BE2C (cell line): ENCODE measurements around the gene IRS2.
"Not testable (repeated sequence)": the region's sequence is repeated elsewhere in the genome, so short reads cannot be mapped to it uniquely, and the experiment has no call there.

Source experiments
- DNase-seq: peaks from one replicate; pipeline ENCODE4 v3.0.0-alpha.2; 2020
- H3K27me3 ChIP-seq: fragments of 250-450 bp; sonication (Bioruptor Pico); 2 replicates; pipeline ENCODE4 v1.5.1; 2020; ENCODE audit warnings: mild to moderate bottlenecking
- H3K36me3 ChIP-seq: fragments of 250-450 bp; sonication (Bioruptor Pico); 2 replicates; pipeline ENCODE4 v1.5.1; 2020; ENCODE audit warnings: mild to moderate bottlenecking
- H3K4me1 ChIP-seq: fragments of 250-450 bp; sonication (Bioruptor Pico); 2 replicates; pipeline ENCODE4 v1.5.1; 2020
- H3K4me3 ChIP-seq: 2 replicates; pipeline ENCODE4 v1.5.1; 2011; ENCODE audit warnings: low read depth, low read length
- H3K9me3 ChIP-seq: fragments of 250-450 bp; sonication (Bioruptor Pico); 2 replicates; pipeline ENCODE4 v1.5.1; 2020
- TF ChIP-seq, protein P1 (sequence below): IDR thresholded peaks from 2 replicates; pipeline ENCODE4 v1.5.1; 2012; ENCODE audit warnings: mild to moderate bottlenecking, low read depth, low read length

Gene IRS2

DNA sequence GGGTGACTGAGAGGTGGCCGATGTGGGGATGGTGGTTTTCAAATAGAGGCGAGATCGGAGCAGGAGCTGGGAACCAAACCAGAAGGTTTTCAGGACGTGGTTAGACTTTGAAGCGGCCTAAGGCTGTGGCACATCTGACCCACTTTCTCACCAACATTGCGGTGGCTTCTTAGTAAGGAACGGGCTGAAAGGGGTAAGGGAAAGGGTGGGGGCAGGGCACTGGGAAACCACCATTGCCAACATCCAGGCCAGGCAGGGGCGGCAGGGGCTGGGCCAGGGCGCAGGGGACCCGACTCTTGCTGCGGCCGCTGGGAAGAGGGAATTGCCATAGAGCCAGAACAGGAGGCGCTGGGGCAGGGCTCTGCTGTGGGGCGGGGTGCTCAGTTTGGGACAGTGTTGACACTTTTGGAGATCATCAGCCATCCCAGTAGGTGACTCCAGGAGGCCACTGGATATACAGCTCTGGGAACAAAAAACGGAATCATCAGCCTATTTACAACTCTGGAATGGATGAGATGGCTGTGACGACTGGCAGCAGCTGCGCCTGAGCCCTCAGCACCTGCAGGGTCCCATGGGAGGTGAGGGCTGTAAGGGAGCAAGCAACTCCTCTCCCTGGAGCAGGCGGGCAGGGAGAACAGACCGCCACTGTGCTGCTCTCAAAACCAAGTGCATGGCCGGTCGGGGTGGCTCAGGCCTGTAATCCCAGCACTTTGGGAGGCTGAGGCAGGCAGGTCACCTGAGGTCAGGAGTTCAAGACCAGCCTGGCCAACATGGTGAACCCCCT lies 52.2 kb downstream of the IRS2 start:
- TF ChIP-seq, protein P1, sequence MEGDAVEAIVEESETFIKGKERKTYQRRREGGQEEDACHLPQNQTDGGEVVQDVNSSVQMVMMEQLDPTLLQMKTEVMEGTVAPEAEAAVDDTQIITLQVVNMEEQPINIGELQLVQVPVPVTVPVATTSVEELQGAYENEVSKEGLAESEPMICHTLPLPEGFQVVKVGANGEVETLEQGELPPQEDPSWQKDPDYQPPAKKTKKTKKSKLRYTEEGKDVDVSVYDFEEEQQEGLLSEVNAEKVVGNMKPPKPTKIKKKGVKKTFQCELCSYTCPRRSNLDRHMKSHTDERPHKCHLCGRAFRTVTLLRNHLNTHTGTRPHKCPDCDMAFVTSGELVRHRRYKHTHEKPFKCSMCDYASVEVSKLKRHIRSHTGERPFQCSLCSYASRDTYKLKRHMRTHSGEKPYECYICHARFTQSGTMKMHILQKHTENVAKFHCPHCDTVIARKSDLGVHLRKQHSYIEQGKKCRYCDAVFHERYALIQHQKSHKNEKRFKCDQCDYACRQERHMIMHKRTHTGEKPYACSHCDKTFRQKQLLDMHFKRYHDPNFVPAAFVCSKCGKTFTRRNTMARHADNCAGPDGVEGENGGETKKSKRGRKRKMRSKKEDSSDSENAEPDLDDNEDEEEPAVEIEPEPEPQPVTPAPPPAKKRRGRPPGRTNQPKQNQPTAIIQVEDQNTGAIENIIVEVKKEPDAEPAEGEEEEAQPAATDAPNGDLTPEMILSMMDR = no peak

DNA sequence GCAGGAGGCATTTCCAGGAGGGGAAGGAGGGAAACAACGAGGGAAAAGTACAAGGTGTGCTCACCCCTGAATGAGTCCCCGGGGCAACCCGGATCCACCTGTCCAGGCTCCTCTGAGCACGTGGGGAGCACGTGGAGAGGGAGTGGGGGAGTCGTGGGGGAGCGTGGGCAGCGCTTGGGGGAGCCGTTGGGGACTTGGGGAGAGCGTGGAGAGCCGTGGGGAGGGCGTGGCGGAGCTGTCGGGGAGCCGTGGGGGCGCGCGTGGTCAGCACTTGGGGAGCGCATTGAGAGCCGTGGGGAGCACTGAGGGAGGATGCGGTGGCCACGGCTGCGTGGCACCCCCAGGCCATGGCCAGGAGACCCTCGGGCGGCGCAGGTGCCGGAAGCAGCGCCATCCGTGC lies 52.8 kb downstream of the IRS2 start:
- Histone ChIP-seq H3K9me3 (no peaks in the 10 kb centered on the region; the same call in 1 of the 2 replicates), H3K4me1 (no peaks in the 10 kb centered on the region), H3K4me3 (no peak overlapping the region), H3K27me3 (no peaks in the 10 kb centered on the region), H3K36me3 (no peaks in the 10 kb centered on the region)
- no peak for DNase-seq
- TF ChIP-seq, protein P1 = no peak

More for the DNA sequence above, 52.2 kb downstream of the IRS2 start:
- no peaks in the 10 kb centered on the region for H3K36me3 ChIP-seq
- H3K9me3 ChIP-seq = no peaks in the 10 kb centered on the region; the same call in 1 of the 2 replicates
- no peaks in the 10 kb centered on the region for H3K27me3 ChIP-seq
- peak; percentile 38 for DNase-seq
- no peak overlapping the region for H3K4me3 ChIP-seq
- no peaks in the 10 kb centered on the region for H3K4me1 ChIP-seq

GRCh38 chr13:109732470-109733170 lies 53.8 kb downstream of the IRS2 start:
- DNase-seq, H3K4me3 ChIP-seq, H3K36me3 ChIP-seq, H3K27me3 ChIP-seq, H3K9me3 ChIP-seq, H3K4me1 ChIP-seq: not testable (repeated sequence)

DNA sequence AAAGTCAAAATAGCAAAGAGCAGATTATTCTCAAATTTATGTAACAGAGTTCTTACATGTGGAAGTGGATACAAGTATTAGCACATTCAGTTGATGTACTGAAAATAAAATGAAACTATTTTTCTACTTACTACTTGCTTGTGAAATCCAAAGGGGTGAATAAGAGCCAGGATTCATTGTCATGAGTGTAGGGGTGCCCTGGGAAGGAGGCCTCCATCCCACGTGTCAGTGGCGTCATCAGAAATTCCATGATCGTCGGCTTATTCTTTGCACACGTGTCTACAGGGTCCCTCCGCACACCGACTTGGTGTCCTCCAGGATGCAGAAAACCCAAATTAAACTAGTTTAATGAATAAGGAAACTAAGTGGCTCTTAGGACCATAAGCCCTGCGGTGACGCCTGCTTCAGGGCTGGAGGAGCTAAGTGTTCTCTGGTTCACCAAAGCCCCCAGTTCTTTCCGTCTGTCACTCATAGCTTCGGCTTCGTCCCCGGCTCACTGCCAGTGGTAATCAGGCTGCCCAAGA lies 55.5 kb downstream of the IRS2 start:
- no peak for DNase-seq
- no peaks in the 10 kb centered on the region for H3K27me3 ChIP-seq
- H3K36me3 ChIP-seq = no peaks in the 10 kb centered on the region
- H3K9me3 ChIP-seq = no peaks in the 10 kb centered on the region; the same call in 1 of the 2 replicates
- no peak overlapping the region for H3K4me3 ChIP-seq
- no peaks in the 10 kb centered on the region for H3K4me1 ChIP-seq
- TF ChIP-seq, protein P1 = no peak

GRCh38 chr13:109728791-109729731 lies 57.3 kb downstream of the IRS2 start:
- DNase-seq = no peak
- TF ChIP-seq, protein P1 = no peak
- Histone ChIP-seq H3K9me3 (no peaks in the 10 kb centered on the region; the same call in 1 of the 2 replicates), H3K4me1 (no peaks in the 10 kb centered on the region), H3K27me3 (no peaks in the 10 kb centered on the region), H3K4me3 (no peak overlapping the region), H3K36me3 (no peaks in the 10 kb centered on the region)

DNA sequence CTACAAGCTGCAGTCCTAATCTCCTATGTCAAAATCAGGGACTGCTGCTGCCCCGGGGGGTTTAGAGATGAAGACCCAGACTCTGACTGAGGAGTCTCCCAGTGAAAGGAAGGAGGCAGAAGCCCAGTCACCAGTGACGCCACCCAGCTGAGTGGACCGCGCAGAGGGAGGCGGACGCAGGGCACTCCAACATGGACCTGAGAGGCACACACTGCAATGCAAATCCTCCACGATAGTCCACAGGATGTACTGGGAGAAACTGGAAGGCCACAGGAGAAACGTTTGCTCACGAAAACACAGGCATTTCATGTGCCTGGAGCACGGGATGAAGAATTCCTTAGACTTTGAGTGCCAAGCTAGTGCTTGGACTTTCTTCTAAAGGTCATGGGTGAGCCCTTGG lies 58.3 kb downstream of the IRS2 start:
- Histone ChIP-seq H3K4me3 (no peak overlapping the region), H3K27me3 (no peaks in the 10 kb centered on the region), H3K9me3 (no peaks in the 10 kb centered on the region; the same call in 1 of the 2 replicates), H3K4me1 (no peaks in the 10 kb centered on the region), H3K36me3 (no peaks in the 10 kb centered on the region)
- TF ChIP-seq, protein P1 = no peak
- no peak for DNase-seq
